SK-N-MC (cell line): ENCODE results near the gene SNRPA.
"Not testable (repeated sequence)": the region's sequence is repeated elsewhere in the genome, so short reads cannot be mapped to it uniquely, and the experiment has no call there.

Source experiments
- DNase-seq: peaks from one replicate; pipeline ENCODE4 v3.0.0-alpha.2; 2011; ENCODE audit warnings: low read depth, low spot score
- H3K27ac ChIP-seq: fragments of 200-600 bp; sonication (generic); 2 replicates; pipeline ENCODE4 v1.5.1; 2016; ENCODE audit warnings: mixed run types
- H3K36me3 ChIP-seq: fragments of 200-600 bp; sonication (generic); 2 replicates; pipeline ENCODE4 v1.6.1; 2017; ENCODE audit warnings: antibody characterized with exemption, low read length, mixed read lengths; ENCODE audit not compliant: insufficient read depth
- H3K4me3 ChIP-seq: fragments of 200-600 bp; sonication (generic); 2 replicates; pipeline ENCODE4 v1.5.1; 2016
- H3K9ac ChIP-seq: fragments of 200-600 bp; sonication (generic); 2 replicates; pipeline ENCODE4 v1.8.0; 2017; ENCODE audit warnings: mixed run types, mixed read lengths; ENCODE audit not compliant: insufficient read length
- H3K9me3 ChIP-seq: fragments of 200-600 bp; sonication (generic); 2 replicates; pipeline ENCODE4 v1.6.1; 2017; ENCODE audit warnings: low read depth, mild to moderate bottlenecking, antibody characterized with exemption, low read length, moderate library complexity, mixed read lengths
- EZH2 ChIP-seq: fragments of 200-600 bp; sonication (generic); IDR thresholded peaks from one replicate; pipeline ENCODE4 v1.6.1; 2017; ENCODE audit warnings: antibody characterized with exemption
- FOXP2 ChIP-seq: optimal IDR thresholded peaks from 2 replicates; pipeline ENCODE3; 2011; ENCODE audit warnings: mild to moderate bottlenecking, moderate library complexity; ENCODE audit not compliant: insufficient read depth; ENCODE audit errors: extremely low read length, control extremely low read depth
- POLR2AphosphoS5 ChIP-seq: IDR thresholded peaks from 2 replicates; pipeline ENCODE4 v1.6.1; 2012; ENCODE audit warnings: mild to moderate bottlenecking, low read depth, low read length, borderline replicate concordance

The SNRPA gene

GRCh38 chr19:40811478-40812341 is 60.7 kb downstream of the SNRPA start:
- peak overlapping the region; percentile 78 for H3K9ac ChIP-seq
- no peak for DNase-seq
- peak overlapping the region; percentile 76 for H3K4me3 ChIP-seq
- H3K27ac ChIP-seq, result peak overlapping the region; percentile 2; the same call in 1 of the 2 replicates
- H3K36me3 ChIP-seq, result peaks cover 16% of the 10 kb centered on the region; the same call in 1 of the 2 replicates
- no peaks in the 10 kb centered on the region for H3K9me3 ChIP-seq
- TF ChIP-seq FOXP2 (no peak), POLR2AphosphoS5 (peak; percentile 20)

GRCh38 chr19:40812571-40812970 is 61.6 kb downstream of the SNRPA start:
- H3K9ac ChIP-seq, H3K9me3 ChIP-seq, DNase-seq, H3K27ac ChIP-seq, H3K36me3 ChIP-seq: not testable (repeated sequence)
- H3K4me3 ChIP-seq, result peak overlapping the region; percentile 76; the same call in 1 of the 2 replicates

- Histone ChIP-seq H3K4me3 (no peak overlapping the region), H3K9me3 (no peaks in the 10 kb centered on the region), H3K36me3 (peaks cover 3% of the 10 kb centered on the region; the same call in 1 of the 2 replicates), H3K27ac (no peak overlapping the region), H3K9ac (no peak overlapping the region)
- TF ChIP-seq EZH2 (no peak), FOXP2 (no peak), POLR2AphosphoS5 (no peak)
- no peak for DNase-seq
Measured at GRCh38 chr19:40813182-40813581, 62.2 kb downstream of the SNRPA start.
